Fibroblast of skin of left quadriceps (primary cell): ENCODE measurements around the gene ZNHIT6.
A peak's percentile ranks its signal among the peaks of the same experiment; 100 is the strongest.

Experiments used
- DNase-seq, 2 experiments: peaks; one replicate each; pipeline ENCODE4 v3.0.0-alpha.2; 2013; ENCODE audit warnings: low read depth in 2 of 2

ZNHIT6 gene

DNA sequence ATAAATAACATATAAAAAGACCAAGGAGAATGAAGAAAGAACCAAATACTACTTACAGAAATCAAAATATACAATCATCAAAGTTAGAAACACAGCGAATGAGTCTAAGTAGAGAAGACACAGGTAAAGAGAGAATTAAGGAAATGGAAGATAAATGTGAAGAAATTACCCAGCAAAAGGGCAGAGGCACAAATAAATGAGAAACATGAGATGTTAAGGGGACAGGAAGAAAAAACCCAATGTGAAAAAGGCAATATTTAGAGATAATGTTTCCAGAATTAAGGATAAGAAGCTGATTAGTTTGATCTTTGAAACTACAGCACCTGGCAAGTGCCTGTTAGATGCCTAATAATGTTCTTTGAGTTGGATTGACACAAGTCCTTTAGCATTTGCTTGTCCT lies 86.8 kb downstream of the ZNHIT6 start:
- DNase-seq: no peak

DNA sequence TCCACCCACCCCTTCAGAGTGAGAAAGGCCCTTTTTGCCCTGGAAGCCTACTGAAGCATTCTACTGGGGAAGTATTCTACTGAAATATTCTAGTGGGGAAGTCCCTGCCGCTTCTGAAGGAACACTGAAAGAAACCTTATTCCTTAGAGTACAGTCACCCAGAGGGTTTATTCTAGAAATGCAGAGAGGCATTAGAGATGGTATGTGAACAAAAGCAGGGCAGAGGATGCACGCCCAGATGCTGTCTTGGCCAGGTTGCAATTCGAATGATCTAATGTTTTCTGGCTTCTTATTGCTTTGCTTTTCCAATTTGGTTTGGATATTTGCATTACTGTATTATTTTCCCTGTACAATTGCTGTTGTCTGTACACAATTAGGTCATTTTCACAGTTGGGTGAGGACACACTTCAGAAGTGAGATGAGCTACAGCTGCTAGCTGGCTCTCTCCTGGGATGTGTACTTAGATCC lies 90.6 kb downstream of the ZNHIT6 start:
- peak in 1 of 2 experiments; percentile 30 for DNase-seq

DNA sequence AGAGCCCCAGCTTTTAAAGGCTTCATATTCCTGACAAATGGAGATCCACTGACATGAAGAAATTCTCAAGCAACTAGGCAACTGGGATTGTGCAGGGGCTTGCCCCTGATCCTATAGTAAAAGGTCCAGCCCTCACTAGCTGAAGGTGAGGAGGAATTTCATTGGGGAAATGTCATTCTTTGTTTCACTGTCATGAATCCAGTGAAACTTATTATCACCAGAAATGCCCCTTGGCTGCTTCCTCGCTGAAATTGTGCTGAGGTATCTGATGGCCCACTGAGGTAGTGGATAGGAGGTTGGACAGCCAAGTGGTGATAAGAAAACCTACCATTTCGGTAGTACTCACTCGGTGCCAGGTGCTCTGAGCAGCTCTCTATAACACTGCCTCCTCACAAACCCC lies 91.5 kb downstream of the ZNHIT6 start:
- DNase-seq: no peak

DNA sequence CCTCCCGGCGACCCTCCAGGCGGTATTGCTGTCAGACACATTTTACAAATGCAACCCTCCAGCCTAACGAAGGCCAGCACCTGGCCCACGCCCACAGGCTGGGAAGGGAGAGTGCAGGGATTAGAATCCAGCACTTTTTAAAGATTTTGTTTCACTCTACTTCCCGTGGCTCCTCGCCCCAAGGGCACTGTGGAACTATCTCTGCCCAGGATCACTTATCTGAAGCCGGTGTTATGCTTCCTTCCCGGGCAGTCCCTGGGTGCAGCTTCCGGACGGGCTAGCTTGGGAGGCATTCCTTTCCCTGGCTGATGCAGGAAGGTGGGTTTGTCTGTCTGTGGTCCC lies 91.9 kb downstream of the ZNHIT6 start:
- no peak for DNase-seq

DNA sequence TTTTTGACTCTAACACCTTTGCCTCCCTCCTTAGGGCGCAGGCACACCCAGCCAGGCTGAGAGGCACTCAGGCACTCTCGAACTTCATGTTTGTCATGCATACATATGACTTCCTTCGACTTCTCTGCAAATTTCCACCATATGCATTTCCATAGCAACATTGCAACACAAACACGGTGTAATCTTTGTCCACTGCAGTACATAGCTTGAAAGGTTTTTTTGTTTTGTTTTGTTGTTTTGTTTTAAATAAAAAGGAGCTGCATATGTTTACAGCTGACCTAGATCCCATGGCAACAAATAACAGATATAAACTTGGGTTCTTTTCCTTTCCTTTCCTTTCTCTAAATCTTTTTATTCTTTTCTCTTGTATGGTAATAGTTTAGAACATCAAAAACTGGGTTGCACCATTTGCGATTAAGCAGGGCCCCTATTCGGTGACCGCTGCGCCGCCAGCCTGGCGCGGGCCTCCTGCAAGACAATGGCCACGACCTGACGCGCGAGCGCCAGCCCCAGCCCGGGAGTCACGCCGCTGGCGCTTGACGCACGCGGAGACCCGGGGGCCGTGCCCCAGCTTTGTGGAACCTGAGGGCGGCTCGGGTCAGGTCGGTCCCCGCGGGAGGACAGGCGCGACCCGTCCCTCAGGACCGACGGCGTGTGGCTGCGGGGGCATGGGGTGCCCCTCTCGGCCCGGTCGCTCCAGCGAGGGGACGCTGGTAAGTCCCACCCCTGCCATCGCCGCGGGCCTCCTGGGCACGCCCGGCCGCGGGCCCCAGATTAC lies 92.5 kb downstream of the ZNHIT6 start:
- no peak for DNase-seq

DNA sequence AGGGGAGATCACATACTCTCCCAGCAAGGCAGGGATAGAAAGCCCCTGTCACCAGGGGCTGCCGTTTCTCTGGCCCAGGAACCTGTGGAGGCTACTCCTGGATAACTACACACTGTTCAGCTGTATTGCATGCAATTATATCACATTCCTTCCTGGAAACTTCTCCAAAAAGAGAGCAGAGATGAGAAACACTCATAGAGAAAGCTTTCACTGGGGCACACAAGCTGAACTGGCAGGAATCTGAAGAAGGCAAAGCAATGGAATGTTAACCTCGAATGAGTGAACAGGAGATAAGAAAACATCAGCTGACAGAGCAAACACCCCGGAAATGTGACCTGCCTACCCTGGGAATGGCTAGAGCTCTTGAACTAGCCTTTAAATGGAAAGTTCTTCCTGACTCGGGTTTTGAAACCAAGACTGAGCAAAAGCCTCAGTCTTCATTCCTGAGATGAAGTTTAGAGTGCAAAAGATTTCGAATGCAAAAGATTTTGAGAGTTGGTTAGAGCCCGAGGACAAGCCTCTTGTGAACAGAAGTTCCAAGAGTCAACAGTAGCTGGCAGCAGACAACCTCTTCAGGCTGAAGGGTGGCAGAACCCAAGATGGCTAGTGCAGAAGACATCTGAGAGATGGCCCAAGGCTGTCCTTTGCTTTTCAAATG lies 95.4 kb downstream of the ZNHIT6 start:
- DNase-seq: peak; percentile 87 to 89

DNA sequence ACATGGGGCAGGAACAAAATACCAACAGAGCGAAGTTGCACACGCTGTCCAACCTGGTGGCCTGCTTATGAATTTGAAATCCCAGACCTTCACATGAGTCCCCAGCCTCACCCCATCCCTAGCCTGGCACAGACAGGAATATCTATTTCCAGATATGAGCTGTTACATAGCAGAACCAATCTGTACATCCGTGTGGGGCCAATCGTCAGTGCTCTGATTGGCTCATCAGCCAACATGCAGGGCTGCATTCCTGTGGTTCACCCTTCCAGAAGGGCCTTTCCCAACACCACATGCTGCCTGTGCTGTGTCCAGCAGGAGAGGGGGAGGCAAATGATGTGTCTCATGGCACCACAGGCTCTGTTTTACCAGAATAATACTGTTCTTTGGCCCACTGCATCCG lies 96.4 kb downstream of the ZNHIT6 start:
- peak; percentile 98 for DNase-seq

DNA sequence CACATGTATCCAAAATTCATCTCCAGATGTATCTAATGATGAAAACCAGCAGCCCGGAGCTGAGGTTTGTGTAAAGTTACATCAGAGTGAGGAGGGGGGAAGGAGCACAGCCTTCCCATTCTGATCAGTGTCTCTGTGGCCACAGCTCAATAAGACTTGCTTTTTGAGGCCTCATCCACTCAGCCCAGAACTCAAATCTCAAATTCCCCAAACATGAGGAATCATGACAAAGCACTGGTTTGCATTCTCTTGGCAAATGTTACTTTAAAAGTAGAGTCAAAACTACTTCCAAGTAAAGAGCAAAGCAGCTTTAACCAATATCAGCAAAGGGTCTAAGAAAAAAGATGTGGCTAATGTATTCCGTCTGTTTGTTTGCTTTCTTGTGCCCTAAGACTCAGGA lies 96.8 kb downstream of the ZNHIT6 start:
- DNase-seq: peak; percentile 93 to 95

DNA sequence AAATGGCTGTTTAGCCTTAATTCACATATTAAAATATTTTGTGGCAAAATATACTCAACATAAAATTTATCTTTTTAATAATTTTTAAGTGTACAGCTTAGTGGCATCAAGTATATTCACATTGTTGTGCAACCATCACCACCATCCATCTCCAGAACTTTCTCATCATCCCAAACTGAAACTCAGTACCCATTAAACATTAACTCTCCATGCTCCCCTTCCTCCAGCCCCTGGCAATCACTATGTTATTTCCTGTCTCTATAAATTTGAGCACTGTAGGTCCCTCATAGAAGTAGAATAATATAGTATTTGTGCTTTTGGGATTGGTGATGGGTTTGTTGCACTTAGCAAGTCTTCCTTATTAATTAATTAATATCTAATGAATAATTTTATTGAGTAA lies 98.3 kb downstream of the ZNHIT6 start:
- no peak for DNase-seq

DNA sequence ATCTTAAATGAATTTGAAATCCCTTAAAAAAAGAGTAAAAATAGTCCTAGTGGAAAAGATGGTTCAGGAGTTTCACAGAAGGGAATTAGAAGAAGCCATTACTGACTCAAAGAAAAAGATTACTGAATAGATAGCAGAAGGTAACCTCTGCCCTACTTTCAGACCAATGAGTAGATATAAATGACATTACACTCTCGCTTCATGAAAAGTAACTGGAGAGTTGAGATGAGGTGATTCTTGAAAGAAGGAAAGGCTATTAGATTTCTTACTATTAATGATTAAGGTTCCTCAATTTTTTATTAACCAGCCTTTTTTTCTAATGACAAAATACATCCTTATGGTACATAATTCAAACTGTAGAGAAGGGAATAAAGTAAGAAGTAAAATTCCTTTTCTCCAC lies 99.4 kb downstream of the ZNHIT6 start:
- no peak for DNase-seq

DNA sequence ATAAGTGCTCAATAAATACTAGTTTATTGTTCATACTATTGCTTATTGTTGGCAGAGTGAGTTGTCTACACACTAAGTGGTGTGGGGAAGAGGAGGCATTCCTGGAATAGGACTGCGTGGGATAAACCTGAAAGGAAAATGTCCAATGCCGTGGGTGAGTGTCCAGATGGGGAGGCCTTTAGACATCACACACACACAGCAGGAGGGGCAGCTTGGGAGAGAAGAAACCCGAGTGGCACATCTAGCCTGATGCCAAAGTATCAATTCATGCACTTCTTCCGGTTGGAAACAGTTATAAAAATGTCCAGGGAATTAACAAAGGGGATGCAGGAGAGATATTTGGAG lies 100.3 kb downstream of the ZNHIT6 start:
- no peak for DNase-seq

DNA sequence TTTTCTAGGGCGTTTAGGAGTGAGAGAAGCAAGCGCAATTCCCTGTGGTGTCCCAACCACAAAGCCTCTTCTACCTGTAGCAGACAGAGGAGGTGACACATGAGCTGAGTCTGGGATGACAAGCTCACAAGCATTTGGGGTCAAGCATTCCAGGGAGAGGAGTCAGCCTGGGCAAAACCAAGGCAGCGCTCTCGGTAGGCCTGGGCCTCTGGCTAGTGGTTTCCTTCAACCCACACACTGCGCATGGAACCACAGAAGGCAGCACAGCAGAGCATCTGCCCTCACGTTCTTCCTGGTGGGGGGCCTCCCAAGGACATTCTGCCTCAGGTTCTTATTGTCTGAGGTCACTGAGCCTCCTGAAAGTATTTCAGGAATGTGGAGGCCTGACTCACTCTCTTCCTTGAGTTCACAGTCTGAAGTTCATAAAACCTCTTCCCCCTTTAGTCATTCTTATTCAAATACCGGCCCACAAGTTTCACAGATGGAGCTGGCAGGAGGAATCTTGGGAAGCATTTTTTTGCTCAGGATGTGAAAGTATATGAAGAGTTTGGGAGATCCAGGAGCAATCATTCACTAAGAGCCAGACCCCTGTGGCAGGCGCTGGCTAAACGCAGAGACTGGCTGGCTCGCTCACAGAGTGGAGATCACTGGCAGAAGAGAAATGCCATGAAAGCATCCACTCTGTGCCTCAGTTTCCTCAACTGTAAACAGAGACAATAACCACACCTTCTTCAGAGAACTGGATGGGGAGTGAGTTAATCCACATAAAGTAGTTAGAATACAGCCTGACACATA lies 100.9 kb downstream of the ZNHIT6 start:
- peak; percentile 100 for DNase-seq

DNA sequence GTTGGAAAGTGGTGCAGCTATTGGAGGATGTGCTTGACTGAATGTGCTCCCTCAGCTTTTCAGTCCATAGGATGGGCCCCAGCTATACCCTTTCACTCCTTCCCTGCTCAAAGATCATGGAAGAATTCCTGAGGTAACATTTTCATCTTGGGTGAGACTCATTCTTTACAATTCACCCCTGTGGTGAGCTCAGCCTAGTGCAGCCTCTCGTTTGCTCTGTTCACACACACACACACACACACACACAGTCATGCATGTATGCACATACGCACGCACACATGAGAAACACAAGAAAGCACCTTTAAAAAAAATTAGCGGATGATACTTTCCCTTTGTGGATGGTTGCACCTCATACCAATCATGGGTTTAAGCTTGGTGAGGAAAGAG lies 101.8 kb downstream of the ZNHIT6 start:
- DNase-seq: no peak

DNA sequence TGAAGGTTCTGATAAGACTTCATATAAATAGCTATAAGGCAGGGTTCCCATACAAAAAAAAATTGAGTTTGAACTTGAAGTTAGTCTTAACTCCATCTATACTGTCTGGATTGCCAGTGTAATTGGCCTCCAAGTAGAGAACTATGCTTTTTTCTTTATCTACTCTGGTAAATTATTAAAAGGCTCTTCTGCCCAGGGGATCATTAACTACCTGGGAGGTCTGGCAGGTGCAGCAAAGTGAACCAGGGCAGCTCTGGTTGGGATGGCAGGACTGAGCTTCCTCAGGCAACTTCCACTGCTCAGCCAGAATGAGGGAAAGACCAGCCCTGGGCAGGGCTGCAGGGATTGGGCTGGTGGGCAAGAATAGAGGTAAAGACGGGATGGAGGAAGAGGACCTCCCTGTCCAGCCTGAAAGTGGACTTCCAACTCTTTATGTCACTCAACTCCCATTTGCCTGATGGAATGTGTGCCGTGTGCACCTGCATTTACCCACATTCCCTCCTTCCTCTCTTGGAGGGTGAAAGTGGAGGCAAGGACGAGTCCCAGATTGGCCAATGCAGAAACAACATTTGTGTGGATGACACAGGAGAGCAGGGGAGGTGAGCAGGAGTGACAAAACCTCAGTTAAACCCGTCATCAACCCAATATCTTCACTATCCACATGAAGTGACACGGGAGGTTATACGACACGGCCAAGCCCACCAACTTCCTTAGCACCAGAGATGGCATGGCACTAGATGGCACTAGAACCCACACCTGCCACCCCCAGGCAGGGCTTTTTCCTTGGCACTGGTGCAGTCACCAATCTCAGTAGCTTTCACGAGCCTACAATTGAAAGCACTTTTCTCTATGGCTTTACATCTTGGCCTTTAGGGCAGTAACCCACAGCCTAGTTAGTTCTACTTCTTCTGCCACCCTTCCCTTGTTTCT lies 102.5 kb downstream of the ZNHIT6 start:
- no peak for DNase-seq

DNA sequence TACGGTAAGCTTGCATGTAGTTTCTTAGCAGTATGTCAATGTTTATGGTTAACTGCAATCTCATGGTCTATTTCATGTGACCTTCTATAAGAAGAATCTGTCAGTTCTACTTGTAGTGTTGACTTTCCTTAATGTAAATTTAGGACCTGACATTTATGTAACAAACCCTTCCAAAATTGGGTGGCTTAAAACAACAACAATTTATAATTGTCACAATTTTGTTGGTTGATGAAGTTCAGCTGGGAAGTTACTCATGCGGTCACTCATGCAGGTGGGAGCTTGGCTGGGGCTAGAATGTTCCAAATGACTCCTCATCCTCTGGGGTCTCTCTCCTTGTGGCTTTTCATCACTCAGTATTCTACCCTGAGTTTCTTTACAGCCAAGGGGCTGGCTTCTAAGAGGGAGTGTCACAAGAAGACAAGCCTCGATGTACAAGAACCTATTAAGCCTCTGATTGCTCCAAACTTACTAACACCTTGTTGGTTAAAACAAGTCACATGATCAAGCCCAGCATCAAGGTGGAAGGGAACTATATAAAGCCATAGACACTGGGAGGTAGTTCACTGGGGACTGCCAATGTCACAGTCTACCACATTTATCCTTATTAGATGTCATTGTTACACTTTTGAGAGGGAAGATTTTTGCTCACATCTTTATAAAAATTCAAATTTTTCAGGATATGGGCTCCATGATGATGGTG lies 103.8 kb downstream of the ZNHIT6 start:
- no peak for DNase-seq

DNA sequence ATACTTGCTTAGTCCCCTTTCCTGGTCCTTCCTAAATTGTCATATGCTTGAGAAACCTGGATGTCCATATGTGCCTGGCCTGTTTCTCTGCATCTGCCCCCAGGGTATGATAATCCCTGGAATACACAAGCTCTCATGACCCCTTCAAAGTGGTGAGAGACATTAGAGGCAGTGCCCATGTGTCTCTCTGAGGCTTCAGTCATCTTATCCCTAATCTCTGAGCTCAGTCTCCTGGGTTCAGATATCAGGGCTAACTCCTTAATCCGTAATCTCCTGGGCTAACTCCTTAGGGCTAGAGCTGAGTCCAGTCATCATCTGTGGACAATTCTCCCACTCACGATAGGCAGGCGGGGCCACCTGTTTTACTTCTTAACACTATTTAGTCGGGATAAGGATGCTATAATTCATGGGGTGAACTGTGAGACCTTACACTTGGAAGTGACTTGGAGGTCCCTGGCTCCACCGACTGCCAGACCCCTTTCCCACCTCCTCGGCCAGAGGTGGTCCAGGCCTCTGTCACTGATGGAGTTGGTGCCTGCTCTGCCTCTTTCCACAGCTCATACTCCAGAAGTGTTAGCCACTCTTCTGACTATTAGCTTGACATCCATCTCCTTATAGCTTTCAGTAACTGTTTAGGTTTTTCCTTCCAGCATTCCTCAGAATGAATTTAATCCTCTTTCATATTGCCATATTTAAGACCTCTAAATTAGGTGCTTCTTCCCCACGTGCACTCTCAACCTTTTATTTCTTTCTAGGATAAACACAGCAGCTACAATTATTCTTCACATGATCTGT lies 105.0 kb downstream of the ZNHIT6 start:
- no peak for DNase-seq

DNA sequence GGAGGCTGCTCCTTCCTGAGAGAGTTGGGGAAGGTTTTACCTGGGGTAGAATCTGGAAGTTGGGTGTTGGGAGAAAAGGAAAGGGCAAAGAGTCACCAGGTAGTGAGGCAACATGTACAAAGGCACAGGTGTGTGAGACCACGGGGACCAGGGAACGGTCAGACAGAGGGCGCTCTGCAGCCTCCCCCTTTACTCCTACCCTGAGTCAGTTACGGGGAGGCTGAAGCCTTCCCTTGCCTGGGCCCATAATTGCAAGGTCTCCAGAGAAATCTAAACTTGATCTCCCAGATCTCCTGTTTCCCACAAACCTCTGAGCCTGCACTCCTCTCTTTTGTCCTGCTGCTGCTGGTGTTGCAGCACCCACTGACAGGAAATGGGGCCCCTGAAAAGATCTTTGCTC lies 105.7 kb downstream of the ZNHIT6 start:
- DNase-seq: no peak

DNA sequence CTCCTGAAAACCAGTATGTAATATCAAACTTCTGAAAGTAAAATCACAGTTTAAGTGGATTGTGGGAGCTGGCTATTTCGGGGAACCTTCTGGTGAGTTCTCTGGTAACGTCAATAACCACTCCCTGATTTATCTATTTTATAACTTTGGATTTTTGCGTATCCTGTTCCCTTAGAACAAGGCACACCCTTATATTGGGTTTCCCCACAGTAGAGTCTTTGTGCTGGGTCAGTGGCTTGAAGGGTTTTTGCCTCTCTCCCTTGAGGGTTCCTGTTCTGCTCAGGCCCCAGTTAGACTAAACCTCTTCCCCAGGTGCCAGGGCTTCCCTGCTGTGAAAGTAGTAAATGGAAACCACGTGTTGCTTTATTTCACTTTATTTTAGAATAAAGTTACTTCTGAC lies 106.3 kb downstream of the ZNHIT6 start:
- DNase-seq: no peak

DNA sequence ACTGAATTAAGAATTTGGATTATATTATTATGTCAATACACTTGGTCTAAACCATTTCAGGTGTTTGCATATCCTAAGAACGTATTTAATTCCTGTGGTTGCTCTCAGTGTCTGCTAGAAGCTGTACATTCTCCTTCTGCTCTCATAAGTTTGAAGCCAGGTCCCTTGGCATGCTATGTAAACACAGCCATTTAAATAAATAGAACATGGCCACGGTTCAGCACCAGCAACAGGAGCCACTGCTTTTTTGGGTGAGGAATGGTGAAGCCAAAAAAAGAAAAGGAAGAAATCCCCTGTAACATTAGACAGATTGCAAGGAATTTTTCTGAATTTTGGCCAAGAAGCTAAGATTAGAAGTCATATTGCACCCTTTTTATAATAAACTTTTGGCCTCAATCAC lies 108.6 kb downstream of the ZNHIT6 start:
- no peak for DNase-seq
